ENCODE measurements around the gene TMEM182.

GRCh38 chr2:102803041-102803896 is 41.4 kb downstream of the TMEM182 start:
- TF ChIP-seq CTCF (IDR thresholded peaks at IDR 0.05) = no peak
- no peak for TF ChIP-seq POLR2A (IDR thresholded peaks at IDR 0.05)

Measured in Peyer's patch (tissue), 4 donors.